ENCODE data around the gene JOSD2.
A peak's percentile ranks its signal among the peaks of the same experiment; 100 is the strongest.

JOSD2 gene, protein sequence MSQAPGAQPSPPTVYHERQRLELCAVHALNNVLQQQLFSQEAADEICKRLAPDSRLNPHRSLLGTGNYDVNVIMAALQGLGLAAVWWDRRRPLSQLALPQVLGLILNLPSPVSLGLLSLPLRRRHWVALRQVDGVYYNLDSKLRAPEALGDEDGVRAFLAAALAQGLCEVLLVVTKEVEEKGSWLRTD

DNA sequence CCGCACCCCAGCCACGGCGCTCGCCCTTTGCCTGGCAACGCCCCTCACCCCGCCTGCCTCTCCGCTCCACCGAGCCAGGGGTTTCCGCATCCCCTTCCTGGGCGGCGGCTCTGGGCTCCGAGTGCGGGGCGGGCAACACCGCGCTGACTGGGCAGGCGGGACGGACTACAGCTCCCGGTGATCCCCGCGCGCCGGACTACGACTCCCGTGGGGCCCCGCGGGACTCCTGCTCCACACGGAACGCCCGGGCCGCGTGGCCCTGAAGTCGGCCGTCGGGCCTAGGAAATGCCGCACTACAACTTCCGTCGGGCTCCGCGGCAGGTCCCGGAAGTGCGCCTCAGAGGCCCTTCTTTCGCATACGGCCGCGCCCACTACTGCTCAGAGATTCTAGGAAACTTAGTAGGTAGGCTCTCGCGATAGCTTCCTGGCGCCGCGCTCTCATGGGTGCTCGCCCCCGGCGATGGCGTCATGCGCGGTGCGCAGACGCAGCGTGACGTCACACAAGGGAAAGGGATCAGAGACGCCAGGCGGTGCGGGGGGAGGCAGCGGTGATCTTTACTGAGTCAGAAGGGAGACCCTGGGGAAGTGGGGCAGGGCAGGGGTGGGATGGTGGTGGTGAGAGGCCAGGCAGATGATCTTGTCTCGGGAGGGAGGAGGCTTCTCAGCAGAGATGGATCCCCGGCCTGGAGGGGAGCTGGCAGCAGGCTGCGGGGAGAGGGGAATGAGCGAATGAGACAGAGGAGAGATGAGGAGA is at the start of gene JOSD2:
JOSD2 (minus strand) TSS at position 123 of the 754 bp plus-strand sequence. CDS start 760 bp downstream, outside the sequence.
- DNase-seq = peak; percentile 99

DNA sequence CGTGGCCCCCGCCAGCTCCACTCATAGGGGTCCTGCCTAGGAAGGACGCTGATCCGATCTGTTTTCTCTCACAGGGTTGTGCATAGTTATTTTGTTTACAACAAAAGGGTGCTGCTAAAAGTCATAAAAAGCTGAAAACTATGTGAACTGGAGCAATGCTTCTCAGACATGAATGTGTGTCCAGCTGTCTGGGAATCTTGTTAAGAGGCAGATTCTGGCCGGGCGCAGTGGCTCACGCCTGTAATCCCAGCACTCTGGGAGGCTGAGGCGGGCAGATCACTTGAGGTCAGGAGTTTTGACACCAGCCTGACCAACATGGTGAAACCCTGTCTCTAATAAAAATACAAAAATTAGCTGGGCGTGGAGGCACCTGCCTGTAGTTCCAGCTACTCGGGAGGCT is 48.6 kb upstream of the JOSD2 start:
- no peak for DNase-seq

DNA sequence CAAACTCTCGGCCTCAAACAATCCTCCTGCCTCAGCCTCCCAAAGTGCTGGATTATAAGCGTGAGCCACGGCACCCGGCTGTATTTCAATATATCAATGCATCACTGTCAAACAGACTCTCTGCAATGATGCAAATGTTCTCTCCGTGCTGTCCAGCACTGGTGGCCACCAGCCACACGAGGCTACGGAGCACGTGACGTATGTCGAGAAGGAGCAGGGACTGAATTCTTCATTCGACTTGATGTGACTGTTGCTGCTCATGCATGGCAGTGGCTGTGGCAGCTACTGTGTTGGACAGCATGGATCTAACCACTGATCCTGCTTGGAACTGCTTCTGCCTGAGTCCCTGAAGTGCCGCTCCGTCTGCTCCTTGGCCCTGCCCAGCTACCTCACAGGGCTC is 47.5 kb upstream of the JOSD2 start:
- DNase-seq = no peak

DNA sequence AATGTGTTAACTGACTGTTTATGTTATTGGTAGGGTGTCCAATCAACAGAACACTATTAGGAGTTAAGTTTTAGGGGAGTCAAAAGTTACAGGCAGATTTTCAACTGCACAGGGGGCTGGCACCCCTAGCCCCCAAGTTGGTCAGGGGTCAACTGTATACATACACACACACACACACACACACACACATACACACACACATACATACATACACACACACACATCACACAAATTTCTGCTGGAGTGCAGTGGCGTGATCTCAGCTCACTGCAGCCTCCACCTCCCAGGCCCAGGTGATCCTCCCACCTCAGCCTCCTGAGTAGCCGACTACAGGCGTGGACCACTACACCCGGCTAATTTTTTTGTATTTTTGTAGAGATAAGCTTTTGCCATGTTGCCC is 47.0 kb upstream of the JOSD2 start:
- DNase-seq = no peak

DNA sequence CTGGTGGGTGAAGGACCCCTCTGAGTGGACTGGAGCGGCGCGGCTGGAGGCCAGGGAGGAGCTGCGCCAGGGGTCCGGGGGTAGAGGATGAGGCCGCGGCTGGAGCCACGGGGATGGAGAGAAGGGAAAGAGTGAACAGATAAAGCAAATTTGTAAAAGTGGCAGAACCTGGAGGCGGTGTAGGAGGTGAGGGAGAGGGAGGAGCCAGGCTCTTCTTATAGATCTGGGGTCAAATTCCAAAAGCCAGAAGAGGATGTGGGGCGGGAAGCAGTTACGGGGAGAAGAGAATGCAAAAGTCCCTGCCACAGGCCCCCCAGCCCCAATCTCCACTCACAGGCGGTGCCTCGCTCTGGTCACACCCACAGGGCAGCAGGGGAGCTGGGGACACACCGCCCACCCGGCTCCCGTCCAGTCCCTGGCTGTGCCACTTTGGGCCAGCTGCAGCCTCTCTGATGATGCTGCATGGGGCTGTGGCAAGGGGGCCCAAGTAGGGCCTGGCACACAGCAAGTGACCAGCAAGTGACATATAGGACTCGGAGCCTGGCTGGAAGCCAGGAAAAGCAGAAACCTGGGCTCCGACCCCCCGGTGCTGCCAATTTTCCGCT is 46.1 kb upstream of the JOSD2 start:
- DNase-seq = no peak

DNA sequence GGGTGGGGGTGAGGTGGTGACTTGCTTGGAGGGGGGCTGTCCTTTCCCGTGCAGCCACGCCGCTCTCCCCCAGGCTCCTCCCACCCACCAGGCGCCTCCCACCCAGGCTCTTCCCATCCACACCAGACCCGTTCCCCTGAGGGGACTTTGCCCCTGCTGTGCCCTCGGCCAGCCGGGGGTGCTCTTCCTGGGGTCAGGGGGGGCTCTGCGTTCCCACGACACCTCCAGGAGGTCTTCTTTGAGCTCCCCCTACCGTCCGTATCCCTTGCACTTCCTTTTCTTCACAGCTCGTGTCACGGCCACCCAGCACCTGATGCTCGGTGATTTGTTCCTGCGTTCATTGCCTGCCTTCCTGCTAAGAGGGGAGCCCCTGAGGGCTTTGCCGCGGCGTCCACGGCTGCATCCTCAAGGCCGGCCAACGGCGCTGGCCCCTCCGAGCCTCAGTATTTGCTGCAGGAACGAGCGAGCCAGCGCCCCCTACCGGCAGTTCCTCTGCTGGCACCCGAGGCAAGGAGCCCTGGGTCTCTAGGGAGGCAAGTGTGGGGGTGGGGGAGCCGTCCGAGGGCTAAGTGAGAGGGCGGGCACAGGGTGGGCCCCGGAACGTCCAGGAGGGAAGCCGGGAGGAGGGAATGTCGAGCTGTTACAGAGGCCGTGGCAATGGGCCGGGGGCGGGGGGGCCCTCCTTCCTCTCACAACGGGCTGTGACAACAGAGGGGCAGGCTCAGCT is 45.5 kb upstream of the JOSD2 start:
- DNase-seq = peak; percentile 83

DNA sequence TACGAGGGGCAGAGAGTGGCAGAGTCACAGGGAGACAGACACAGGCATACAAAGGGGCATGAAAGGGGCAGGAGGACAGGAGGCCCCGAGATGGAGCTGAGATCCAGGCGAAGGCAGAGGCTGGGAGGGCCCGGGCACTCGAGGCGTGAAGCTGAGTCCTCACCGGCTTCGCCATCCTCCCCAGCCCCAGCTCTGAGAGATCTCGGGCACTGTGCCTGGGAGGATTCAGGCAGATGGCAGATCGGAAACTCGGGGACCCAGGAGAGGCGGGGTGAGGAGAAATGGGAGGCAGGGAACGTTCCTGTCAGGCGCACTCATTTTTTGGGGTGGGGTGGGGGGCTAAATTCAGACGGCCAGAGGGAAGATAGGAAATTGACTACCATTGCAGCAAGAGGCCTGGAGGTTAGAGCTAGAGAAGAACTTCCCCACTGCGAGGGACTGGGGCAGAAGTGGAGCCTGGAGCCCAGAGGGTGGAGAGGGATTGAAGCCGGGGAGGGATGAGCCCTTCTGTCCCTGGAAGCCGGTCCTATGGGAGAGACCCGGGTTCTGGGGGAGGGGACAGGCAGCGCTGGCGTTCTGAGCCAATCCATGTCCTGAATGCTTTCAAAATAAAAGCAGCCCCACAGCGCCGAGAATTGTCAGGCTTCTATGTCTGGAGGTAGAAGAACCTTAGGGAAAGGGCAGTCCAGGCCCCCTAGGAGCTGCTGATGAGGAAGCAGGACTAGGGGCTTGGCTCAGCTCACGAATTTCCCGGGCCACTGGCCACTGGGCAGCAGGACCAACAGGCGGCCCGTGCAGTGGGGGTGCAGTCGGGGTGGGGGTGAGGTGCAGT is 44.7 kb upstream of the JOSD2 start:
- DNase-seq = no peak

DNA sequence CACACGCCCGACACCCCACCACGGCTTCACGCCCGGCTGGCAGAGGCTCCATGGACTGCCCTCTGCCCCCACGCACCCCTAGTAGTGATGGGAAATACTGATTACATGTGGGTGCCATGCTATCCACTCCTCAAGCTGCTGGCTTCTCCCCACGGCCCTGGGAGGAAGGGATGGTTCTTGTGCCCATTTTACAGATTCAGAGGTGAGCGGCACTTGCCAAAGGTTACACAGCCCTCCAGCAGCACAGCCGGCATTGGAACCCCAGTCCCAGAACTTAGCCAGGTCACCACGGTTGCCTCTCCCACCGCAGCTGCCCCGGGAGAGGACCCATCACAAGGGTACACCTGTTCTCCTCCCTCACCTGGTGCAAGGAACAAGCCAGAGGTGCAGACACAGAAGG is 44.0 kb upstream of the JOSD2 start:
- DNase-seq = no peak

DNA sequence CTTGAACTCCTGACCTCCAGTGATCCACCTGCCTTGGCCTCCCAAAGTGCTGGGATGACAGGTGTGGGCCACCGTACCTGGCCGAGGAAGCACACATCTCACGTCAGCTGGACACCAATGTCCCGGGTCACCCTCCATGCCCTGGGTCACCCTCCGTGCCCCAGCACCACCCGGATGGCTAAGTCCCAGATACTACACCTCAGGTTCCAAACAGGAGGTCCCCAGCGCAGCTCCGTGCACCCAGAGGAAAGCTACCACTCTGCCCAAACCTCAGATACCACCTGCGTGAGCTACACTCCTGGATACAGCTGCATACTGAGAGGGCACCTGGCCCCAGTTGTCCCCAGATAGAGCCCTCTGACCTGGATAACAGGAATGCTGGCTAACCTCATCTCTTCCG is 43.2 kb upstream of the JOSD2 start:
- no peak for DNase-seq

DNA sequence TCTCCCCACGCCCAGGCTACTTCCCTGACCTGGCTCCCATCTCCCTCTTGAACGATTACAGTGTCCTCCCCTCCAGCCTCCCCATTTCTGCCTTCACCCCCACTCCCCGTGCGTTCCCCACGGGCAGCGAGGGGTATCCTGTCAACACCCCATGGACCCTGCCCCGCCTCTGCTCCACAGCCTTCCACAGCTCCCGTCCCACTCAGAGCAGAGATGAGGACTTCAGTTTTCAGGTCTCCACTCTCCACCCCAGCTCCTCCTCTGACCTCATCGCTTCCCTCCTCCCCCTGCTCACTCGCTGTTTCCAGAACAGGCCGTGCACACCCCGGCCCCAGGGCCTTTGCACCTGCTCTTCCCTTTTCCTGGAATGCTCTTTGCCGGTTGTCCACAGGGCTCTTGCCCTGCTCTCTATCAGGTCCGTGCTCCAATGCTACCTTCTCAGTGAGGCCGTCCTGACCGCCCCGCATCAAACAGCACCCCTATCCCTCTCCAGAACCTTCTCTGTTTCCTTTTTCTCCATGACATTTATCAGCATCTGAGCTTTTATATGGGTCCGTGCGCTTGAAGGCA is 42.2 kb upstream of the JOSD2 start:
- no peak for DNase-seq

DNA sequence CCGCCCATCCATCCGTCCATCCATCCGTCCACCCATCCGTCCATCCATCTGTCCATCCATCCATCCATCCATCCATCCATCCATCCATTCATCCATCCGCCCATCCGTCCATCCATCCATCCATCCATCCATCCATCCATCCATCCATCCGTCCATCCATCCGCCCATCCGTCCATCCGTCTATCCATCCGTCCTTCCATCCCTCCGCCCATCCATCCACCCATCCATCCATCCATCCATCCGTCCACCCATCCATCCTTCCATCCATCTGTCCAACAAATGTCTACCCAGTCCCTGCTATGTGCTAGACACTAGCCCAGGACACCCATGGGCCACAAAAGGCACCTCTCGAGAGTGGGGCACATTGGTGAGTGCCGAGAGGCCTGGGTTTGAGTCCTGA is 41.5 kb upstream of the JOSD2 start:
- DNase-seq = no peak

DNA sequence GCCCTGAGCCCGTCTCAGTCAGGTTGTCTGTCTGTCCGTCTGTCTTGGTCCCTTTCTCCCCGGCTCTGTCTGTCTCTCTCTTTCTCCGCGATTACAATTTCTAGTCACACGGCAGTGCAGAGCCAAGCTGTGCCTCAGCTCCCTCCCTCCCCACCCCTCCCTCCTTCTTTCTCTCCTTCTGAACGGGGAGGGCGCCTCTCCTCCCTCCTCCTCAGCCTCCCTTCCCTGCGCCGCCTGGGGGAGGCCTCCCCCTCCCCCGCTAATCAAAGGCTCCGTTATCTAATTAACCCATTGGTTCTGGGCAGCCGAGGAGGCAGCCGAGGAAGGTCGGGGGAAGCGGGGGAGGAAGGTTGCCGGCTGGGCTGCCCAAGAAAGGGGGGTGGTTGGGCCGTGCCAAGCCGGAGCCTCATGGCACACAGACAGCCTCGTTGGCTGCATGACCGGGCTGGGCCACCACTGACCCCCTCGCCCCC is 40.8 kb upstream of the JOSD2 start:
- DNase-seq = peak; percentile 84

DNA sequence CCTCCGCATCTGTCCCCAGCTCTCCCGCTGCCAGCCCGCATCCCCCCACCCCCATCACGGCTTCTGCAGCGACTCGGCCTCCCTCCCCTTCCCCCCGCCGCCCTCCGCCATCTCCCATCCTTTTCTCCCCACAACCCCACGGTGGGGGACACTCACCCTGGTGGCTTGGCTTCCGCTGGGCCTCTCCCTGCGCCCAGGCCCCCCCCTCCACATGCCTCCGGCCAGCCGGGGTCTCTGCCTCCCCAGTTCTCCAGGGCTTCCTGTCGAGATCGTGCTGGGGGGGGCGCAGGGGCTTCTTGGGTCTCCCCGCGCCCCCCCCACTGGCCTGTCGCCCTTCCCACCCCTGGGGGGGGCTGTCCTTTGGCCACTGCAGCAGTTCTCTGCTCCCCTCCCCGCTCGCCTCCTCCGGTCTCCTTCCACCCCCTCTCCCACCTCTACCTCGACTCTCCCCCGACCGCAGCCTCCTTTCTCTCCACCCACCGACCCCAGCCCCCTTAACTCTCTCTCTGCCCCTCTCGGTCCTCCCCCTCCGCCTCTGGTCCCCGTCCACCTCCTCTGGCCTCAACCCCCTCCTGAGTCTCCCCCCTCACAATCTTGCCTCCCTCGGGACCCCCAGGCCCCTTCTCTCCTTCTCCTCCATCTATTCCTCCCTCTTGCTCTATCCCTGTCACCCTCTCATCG is 40.2 kb upstream of the JOSD2 start:
- no peak for DNase-seq

DNA sequence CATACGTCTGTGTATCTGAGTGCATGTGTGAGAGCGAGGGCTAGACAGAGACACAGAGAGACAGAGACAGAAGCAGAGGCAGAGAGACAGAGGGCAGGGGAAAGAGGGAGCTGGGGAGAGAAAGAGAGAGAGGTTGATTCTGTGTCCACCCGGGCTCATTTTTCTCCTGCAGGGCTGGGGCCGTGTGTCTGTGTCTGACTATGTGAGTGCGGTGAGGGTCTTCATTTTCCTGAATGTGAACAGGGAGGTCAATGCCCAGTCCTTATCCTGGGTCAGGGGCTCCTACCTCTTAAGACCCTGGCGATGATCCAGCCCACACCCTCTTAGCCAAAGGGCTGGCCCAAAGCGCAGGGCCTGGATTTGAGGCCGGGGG is 39.6 kb upstream of the JOSD2 start:
- no peak for DNase-seq

DNA sequence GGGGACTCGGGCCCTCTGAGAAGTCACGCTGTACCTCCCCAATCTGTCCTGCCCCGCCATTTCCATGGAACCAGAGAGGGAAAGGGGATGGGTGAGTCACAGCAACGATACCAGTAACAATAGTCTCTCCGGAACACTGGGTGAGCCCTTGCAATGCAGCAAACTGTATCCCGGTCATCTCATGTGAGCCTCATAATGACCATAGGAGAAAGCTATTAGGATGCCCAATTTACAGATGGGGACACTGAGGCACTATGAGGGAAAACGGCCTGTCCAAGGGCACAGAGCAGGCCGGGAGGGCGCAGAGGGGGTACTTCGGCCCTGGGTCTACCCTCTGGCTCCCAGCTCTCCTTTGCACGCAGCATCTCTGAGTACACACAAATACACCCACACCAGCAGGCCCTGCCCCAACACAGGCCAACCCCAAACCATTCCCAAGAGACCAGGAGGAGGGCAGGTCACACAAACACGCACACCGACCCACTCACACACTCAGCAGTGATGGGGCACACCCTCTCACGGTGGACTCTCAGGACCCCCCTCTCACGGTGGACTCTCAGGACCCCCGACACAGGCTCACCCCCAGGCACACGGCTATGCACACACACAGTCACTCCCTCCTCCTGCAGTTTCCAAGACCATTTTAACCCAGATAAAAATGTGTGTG is 39.1 kb upstream of the JOSD2 start:
- DNase-seq = no peak

DNA sequence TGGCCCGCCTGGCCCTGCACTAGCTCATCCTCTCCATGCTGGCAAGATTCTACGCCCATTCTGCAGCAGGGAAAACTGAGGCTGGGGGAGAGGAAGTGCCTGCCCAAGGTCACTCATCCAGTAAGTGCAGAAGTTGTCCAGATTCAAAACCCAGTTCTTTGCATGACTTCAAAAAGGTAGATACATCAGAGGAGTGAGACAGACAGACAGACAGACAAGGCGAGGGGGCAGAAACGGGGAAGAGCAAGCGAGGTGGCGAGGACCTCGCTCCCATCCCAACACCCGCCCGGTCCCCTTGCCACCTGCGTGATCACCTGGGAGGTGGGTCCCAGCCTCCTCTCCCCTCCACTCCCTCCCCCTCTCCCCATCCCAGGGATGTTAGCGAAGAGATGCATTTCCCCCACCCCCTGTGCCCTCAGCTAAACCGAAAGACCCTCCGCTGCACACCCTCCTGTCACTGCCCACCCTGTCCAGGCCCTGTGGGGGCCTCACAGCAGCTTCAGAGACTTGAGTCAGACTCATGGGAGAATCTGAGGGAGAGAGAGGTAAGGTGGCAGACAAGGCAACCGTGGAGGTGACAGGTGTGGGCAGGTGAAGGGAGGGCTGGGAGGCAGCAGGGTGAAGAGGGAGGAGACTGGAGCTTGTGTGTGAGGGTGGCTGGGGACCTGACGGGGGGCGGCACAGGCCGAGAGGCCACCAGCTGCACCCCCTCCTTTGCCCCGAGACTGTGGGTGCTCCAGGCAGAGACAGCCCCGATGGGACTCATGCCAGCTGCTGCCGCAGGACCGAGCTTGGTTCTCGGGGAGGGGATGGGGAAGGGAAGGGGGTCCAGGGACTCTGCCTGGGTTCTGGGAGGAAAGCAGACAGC is 38.3 kb upstream of the JOSD2 start:
- no peak for DNase-seq

DNA sequence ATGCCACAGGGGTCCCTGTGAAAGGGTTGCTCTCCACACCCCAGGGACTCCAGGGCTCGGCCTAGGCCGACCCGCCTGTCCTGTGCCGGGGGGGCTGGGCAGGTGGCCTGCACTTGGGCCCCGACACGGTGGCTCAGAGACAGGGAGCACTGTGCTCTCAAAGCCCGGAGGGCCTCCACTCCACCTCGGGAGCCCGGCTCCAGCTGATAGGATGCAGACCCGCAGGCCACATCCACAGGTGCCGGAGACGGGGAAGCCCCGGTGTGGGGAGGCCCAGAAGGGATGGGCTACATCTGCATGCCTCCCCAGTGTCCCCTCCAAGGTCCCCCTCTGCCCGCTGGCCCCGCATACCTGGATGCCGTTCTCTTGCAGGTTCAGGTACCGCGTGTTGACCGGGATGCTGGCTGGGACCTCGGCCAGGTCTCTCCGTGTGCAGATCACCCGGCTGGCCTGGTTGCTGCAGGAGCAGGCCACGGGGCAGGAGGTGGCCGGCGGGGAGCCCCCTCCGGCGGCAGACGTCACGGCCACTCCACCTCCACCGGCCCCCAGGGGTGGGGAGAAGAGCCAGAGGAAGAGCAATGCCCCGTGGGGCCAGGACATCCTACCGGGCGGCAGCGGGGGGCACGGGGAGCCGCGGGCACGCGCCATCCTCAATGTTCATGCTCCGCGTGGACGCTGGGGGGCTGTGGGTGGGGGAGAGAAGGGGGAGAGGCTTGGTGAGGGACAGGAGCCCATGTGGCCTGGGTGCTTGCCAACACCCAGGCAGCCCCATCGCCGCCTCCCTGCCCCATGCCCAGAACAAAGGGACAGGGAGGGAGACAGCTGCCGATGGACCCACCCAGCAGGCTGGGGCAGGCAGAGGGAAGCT is 37.4 kb upstream of the JOSD2 start:
- DNase-seq = peak; percentile 68

DNA sequence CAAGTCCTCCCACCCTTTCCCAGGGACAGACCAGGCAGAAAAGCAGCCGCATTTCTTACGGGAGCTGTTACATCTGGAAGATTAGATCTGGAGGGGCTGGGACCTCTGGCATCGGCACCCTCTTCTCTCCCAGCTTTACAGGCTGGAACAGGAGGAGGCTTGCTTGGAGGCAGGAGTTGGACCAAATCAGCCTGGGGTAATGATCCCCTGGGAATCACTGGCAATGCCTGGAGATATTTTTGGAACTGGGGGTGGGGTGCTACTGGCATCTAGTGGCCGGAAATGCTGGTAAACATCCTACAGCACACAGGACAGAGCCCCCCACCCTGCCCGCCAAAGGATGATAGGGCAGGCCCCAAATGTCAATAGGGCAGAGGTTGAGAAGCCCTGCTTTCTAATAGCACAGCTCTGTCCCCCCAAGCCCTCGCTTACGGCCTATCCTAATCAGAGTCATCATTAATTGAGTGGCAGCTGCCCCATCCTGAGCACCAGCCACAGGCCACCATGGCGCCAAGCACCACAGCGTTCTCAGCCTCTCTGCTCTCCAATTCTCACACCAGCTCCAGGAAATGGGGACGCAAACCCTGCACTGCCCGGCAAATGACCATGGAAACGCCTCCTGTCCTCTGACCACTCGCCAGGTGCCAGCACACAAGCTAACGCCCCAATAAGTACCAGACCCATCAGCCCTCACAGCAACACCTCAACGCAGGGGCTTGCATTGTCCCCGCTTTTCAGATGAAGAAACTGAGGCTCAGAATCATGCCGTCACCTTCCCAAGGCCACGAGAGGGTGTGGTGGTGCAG is 36.6 kb upstream of the JOSD2 start:
- peak; percentile 43 for DNase-seq

Data from midbrain (tissue), 1 donor.